ENCODE results near the gene PLEKHA7.
"Not testable (repeated sequence)": the region's sequence is repeated elsewhere in the genome, so short reads cannot be mapped to it uniquely, and the experiment has no call there.

PLEKHA7 gene

DNA sequence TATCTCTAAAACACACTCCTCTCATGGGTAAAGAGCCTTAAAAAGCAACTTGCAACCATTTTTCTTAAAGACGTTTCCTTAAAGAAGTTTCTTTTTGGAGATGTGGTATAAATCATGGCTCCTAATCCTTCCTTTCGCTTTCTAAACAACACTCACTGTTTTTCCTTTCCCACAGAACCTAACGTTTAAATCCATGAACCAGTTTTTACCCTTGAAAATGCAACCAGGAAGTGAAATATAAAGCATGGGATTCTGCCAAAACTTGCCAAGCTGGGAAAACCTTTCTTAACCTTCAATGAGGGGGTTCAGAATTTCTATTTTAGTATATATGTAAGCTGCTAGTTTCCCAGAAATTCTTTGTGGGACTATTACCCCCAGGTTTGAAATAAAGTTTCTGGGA, 8.6 kb downstream of the PLEKHA7 start:
- DNase-seq (ENCODE audit: low spot score): no peak

- no peak for DNase-seq (ENCODE audit: low spot score)
These were observed 9.6 kb downstream of the PLEKHA7 start for GRCh38 chr11:17004486-17005148.

DNA sequence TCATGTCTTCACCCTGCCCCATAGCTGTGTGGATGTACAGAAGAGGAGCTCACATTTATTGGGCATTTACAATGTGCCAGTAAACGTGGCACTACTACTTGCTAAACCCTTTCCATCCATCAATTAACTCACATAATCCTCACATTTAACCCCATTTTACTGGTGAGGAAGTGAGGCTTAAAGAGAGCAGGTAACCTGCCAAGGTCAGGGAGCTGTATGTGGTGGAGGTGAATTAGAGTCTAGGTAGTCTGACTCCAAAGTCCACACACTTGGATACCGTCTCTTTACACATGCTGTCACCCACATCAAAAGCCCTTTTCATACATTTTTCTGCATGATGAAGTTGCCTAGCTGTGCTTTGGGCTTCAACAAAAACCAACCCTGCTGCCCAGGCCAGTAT, 10.8 kb downstream of the PLEKHA7 start:
- DNase-seq (ENCODE audit: low spot score): no peak

DNA sequence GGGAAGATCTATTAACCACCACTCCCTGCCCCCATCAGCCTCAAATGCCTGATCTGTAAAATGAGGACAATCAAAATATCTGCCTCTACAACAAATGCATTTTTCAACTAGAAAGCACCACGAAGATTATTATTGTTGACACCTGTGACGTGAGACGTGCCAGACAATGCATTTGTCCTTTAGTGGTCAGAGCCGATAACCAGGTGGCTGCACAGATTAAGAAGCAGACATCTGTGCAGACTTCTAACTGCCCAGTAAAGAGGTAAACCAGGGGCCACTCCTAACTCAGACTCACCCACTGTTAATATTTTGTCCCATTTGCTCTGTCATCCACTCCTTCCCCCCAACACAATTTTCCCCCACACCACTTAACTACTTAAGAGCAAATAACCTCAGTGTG, 11.7 kb downstream of the PLEKHA7 start:
- DNase-seq (ENCODE audit: low spot score): no peak

DNA sequence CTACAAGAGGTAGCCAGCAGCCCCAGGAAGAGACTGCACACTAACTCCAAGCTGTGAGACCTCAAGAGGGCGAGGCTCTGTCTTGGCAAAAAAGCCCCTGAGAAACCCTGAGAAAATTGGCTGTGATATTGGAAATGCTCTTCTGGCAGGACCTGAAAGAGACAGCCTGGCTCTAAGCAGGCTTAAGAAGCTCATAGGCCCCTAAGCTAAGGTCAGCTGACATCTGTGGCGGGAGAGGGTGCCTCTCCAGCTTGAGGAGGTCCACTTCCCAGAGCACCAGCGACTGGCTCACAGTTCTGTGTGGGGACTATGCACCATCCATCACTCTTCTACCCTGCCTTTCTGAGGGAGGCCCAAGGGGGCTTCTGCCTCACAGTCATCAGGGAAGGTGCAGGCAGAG, 12.4 kb downstream of the PLEKHA7 start:
- DNase-seq (ENCODE audit: low spot score): no peak

GRCh38 chr11:17000987-17001386, 13.2 kb downstream of the PLEKHA7 start:
- DNase-seq (ENCODE audit: low spot score): no peak

DNA sequence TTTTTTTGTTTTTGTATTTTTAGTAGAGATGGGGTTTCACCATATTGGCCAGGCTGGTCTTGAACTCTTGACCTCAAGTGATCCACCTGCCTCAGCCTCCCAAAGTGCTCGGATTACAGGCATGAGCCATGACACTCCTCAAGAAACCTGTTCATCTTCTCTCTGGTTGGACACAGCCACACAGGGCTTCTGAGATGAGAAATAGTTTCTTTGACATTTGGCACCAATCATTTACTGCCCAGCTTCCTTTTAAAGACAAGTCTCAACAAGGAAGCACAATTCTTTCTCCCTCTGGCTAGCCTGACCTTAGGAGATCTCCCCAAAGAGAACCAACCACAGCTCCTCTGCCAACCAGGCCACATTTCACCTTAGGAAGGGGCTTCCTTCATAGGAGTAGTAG, 14.0 kb downstream of the PLEKHA7 start:
- not testable (repeated sequence) for DNase-seq (ENCODE audit: low spot score)

DNA sequence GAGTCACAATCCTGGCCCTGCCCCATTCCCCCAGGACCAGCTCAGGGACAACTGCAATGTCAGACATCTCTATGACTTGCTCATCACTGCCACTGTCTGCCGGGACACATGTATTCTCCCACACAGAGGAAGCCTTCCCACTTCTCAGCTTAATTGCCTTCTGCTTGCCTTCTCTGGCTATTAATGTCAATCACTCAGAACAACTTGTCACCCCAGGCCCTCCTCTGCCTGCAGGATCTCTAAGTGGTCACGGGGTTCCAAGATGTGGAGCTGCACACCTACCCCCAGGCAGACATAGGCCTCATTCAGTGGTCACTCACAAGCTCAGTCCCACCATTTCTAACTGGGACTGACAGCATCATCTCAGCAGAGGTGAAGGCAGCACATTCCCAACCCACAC, 15.1 kb downstream of the PLEKHA7 start:
- DNase-seq (ENCODE audit: low spot score): no peak

GRCh38 chr11:16997624-16998023, 16.6 kb downstream of the PLEKHA7 start:
- DNase-seq (ENCODE audit: low spot score): no peak

DNA sequence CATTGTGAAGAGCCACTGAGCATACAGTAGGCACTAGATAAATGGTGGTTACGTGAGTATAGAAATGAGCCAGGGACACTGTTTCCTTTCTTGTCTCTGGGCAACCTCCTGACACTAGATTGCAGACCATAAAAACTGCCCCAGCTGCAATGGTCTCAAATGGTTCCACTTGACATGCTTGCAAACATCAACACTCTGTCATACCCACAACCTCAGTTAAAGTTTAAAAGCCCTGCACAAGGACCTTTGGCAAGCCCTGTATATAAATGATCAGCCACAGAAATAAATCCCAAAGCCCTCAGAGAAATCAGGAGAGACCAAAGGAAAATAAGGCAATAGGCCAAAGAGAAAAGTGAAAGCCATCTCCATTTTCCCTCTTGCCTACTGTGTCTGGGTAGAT, 20.7 kb downstream of the PLEKHA7 start:
- DNase-seq (ENCODE audit: low spot score): no peak

DNA sequence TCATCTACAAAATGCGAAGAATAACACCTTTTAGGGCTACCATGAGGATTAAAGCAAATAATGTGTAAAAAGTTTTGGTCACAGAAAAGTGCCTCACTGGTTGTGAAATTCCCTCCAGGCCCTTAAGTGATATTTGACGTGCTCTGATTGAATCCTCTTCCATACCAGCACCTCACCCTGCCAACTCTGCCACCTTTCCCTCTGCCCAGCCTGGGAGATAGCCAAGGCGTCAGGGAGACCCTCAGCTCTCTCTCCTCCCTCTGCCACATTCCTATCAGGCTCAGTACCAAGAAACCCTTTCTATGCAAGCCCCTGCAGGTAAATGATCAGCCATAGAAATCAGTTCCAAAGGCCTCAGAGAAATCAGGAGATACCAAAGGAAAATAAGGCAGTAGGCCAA, 21.4 kb downstream of the PLEKHA7 start:
- no peak for DNase-seq (ENCODE audit: low spot score)

GRCh38 chr11:16989554-16989953, 24.7 kb downstream of the PLEKHA7 start:
- DNase-seq (ENCODE audit: low spot score): no peak

GRCh38 chr11:16987205-16987568, 27.0 kb downstream of the PLEKHA7 start:
- no peak for DNase-seq (ENCODE audit: low spot score)

DNA sequence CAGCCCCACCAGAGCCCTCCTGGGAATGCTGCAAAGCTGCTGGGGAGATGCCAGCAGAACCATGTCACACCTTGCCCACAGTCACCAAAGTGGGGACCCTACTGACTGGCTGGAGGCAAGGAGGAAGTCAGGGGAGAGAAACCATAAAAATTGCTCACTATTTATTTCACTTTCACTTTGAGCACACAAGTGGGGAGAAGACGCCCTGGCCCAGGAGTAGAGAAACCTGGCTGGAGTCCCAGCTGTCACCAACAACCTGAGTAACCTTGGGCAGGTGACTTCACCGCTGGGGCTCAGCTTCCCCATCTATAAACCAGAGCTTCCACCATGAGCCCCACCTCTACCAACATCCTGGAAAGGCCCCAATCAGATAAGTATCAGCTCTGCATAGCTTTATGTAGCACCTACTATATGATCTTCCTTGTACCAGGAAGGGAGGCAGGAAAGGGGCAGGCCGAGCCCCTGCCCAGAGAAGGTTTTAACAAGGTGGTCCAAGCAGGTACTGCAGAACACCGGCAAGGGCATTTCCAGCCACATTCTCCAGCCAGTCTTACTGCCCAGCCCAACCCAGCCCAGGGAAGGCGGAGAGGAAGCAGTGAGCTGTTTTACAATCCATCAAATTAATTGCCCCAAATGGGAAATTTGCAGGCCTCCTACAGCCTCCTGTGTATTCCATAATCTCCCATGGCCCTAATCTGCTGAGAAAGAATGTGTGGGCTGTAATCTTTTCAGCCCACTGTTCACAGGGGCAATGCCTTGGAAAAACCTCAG, 27.6 kb downstream of the PLEKHA7 start:
- DNase-seq (ENCODE audit: low spot score): no peak

DNA sequence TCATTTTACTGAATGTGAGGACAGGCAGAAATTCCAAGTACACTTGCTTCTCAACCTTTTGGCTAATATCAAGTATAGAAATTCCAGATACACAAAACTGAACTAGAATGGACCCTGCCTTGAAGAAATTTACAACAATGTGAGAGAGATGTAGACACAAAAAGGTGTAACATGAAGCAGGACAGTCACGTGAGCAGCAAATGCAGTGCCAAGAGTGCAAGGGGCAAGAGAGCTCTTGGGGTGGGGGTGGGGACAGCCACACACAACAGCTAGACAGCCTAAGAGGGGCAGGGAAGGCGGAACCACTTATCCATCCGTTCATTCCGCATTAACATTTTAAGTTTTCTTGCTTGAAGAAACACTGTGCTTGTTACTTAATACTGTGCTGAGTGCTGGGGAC, 28.9 kb downstream of the PLEKHA7 start:
- no peak for DNase-seq (ENCODE audit: low spot score)

DNA sequence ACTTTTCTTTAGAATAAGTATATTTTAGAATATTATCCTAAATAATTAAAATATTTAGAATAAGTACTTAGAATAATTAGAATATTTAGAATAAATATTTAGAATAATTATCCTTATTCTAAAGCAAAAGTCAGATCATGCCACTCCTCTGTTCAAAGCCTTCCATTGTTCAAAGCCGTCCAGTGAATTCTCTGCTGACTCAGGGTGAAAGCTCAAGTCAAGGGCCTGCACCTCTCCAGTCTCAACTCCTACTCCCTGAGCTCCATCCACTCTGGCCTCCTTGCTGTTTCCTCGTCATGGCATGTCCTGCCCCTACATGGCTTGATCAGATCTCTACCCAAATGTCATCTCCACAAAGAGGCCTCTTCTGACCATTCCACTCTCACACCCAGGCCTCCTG, 30.0 kb downstream of the PLEKHA7 start:
- DNase-seq (ENCODE audit: low spot score): no peak

GRCh38 chr11:16982809-16983208, 31.4 kb downstream of the PLEKHA7 start:
- no peak for DNase-seq (ENCODE audit: low spot score)

- DNase-seq (ENCODE audit: low spot score): no peak
These were observed 31.9 kb downstream of the PLEKHA7 start for GRCh38 chr11:16982256-16982671.

DNA sequence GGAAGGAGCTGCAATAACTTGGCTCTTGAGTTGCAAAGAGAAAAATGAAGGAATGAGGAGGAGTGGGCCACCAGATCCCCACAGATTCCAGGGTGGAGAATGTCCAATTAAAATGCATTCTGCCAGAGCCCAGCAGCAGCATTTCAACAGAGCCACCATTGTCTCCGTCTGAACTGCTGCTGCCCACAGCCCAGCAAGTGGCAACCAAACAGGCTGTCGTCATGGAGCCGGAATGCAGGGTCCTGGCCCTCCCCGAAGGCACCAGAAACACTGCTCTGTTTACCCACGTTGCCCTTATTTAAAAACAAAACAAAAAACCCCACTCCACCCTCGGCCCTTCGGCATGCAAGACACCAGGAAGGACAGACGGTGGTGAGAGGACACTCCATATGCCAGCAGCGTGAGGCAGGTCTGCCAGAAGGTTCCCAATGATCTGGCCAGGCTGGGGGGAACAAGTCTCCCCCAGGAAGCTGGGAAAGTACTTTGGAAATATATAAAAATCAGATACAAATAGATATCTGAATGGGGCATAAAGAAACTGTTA, 32.5 kb downstream of the PLEKHA7 start:
- no peak for DNase-seq (ENCODE audit: low spot score)

- no peak for DNase-seq (ENCODE audit: low spot score)
These were observed 34.3 kb downstream of the PLEKHA7 start for GRCh38 chr11:16979703-16980622.

DNA sequence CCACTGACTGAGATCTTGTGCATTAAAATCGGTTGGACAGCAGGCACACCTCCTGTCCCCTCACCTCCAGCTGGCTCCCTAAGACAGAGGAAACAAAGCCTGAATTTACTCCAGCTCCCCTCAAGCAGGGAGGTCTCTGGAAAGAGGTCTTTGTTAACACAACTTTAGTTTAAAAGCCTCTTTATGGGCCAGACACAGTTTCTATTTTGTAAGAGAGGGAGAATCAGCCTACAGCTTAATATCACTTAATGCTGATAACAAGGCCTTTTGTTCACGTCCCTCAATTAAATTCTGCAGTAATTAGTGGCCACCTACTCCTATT, 36.3 kb downstream of the PLEKHA7 start:
- DNase-seq (ENCODE audit: low spot score): no peak

DNA sequence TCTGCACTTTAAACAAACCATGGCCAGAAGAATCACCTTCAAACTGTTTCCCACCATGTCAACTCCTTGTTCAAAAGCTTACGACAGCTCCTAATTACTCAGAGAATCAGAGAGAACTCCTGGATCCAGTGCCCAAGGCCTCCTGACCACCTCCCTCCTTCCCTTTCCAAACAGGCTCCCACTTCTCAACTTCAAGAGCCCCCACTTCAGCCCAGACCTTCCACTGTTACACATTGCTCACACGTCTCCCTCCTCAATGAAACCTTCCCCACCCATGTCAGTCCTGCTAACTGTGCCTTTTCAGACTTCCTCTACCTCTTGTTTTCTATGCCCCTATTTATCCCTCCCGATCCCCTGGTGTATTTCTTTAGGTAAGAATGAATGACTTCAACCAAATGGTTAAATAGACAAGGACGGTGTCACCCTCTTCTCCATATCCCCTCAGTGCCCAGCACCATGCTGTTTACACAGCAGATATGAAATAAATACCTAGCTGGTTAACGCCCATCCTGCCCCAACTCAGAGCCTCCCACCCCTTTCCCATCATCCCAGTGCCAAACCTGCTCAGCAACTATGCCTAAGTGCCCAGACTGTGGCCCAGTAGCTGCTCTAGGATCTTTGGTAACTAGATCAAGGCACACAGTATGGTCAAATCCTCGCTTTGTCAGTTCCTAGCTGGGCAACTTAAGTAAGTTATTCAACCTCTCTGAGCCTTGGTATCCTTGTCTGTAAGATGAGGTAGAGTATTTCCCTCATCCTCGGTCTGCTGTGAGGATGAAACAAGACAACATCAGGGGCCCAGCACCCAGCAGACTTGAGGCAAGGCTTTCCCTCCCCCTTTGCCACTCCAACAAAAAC, 36.8 kb downstream of the PLEKHA7 start:
- DNase-seq (ENCODE audit: low spot score): no peak

All from kidney capillary endothelial cell (primary cell).